ENCODE results near the gene HCN1. TPM values are rescaled to one million over a fixed set of nuclear protein-coding genes. Genes with fewer than 3 reads are reported as not detected.

Gene HCN1
- 0.14 TPM for total RNA-seq
- long read RNA-seq, result 0 reads

DNA sequence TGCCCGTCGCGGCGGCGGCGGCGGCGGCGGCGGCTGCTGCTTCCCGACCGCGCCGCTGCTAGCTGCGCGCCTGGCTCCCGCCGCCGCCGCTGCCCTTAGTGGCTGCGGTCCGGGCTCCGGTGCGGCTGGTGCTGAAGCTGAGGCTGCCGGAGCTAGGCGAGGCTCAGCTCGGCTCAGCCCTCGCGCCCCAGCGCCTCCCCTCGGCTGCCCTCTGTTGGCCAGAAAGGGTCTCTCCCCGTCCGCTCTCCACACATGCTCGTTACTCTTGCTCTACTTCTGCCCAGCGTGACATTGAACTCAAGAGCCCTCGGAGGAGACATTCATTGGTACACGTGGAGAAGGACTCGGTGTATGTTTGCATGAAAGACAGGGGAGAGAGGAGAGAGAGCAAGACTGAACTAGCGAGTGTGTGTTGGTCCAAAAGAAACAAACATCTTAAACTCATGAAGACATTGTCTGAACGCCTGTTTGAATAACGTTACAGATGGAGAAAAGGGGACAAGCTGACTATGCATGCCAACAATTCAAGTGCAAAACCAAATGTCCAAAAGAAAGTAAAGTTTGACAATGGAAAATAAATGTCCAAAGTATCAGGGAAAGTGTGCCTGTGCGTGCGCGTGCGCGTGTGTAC is at the start of gene HCN1:
TSS of gene HCN1 (minus strand) at position 175 of the 631 bp plus-strand sequence.
- DNase-seq, result peak; percentile 74

GRCh38 chr5:45741110-45741509 is 44.9 kb upstream of the HCN1 start:
- H3K27me3 ChIP-seq (ENCODE audit: low read depth), result no peaks in the 10 kb centered on the region
- no peak overlapping the region for H3K4me3 ChIP-seq
- H3K36me3 ChIP-seq, result no peaks in the 10 kb centered on the region
- DNase-seq, result no peak
- intact Hi-C loops (cut with micrococcal nuclease), result no loop called here
- H3K9me3 ChIP-seq (replicated peaks), result no peaks in the 10 kb centered on the region
- no peaks in the 10 kb centered on the region for H3K4me1 ChIP-seq
- TF ChIP-seq CTCF (IDR thresholded peaks at IDR 0.05; ENCODE audit: borderline replicate concordance), result no peak
- no peak overlapping the region for H3K27ac ChIP-seq (replicated peaks)

More for the DNA sequence above, at the start of gene HCN1:
- no peaks in the 10 kb centered on the region for H3K36me3 ChIP-seq
- peaks cover 12% of the 10 kb centered on the region for H3K4me1 ChIP-seq
- no peak within 1 kb of the TSS for H3K27ac ChIP-seq (replicated peaks)
- peak; percentile 83 for TF ChIP-seq CTCF (IDR thresholded peaks at IDR 0.05; ENCODE audit: borderline replicate concordance)
- peaks cover 84% of the 10 kb centered on the region for H3K27me3 ChIP-seq (ENCODE audit: low read depth)
- no peaks in the 10 kb centered on the region for H3K9me3 ChIP-seq (replicated peaks)
- peak within 1 kb of the TSS; percentile 58 for H3K4me3 ChIP-seq
- intact Hi-C loops (cut with micrococcal nuclease), result no loop called here

- Histone ChIP-seq H3K36me3 (no peaks in the 10 kb centered on the region), H3K27ac (replicated peaks) (no peak overlapping the region), H3K9me3 (replicated peaks) (no peaks in the 10 kb centered on the region), H3K27me3 (ENCODE audit: low read depth) (no peaks in the 10 kb centered on the region), H3K4me1 (no peaks in the 10 kb centered on the region), H3K4me3 (no peak overlapping the region)
- intact Hi-C loops (cut with micrococcal nuclease), result no loop called here
- no peak for DNase-seq
- no peak for TF ChIP-seq CTCF (IDR thresholded peaks at IDR 0.05; ENCODE audit: borderline replicate concordance)
Observed at GRCh38 chr5:45737153-45737552, 41.0 kb upstream of the HCN1 start.

- intact Hi-C loops (cut with micrococcal nuclease), result no loop called here
- TF ChIP-seq CTCF (IDR thresholded peaks at IDR 0.05; ENCODE audit: borderline replicate concordance), result no peak
Observed at GRCh38 chr5:45725537-45725936, 29.4 kb upstream of the HCN1 start.

GRCh38 chr5:45697201-45697600 is 1.0 kb upstream of the HCN1 start:
- H3K27ac ChIP-seq (replicated peaks), result no peak overlapping the region

More at GRCh38 chr5:45725537-45725936, 29.4 kb upstream of the HCN1 start:
- no peaks in the 10 kb centered on the region for H3K4me1 ChIP-seq
- no peaks in the 10 kb centered on the region for H3K36me3 ChIP-seq
- no peaks in the 10 kb centered on the region for H3K27me3 ChIP-seq (ENCODE audit: low read depth)
- H3K4me3 ChIP-seq, result no peak overlapping the region
- H3K9me3 ChIP-seq (replicated peaks), result no peaks in the 10 kb centered on the region
- no peak for DNase-seq
- no peak overlapping the region for H3K27ac ChIP-seq (replicated peaks)

More at GRCh38 chr5:45697201-45697600, 1.0 kb upstream of the HCN1 start:
- no peaks in the 10 kb centered on the region for H3K36me3 ChIP-seq
- H3K27me3 ChIP-seq (ENCODE audit: low read depth), result peaks cover 75% of the 10 kb centered on the region
- H3K4me1 ChIP-seq, result peaks cover 12% of the 10 kb centered on the region
- intact Hi-C loops (cut with micrococcal nuclease), result no loop called here
- no peak for TF ChIP-seq CTCF (IDR thresholded peaks at IDR 0.05; ENCODE audit: borderline replicate concordance)
- no peaks in the 10 kb centered on the region for H3K9me3 ChIP-seq (replicated peaks)
- no peak overlapping the region for H3K4me3 ChIP-seq
- no peak for DNase-seq

All from left ventricle myocardium inferior (tissue), 1 donor.